Cardiac fibroblast (primary cell): Measurements from ENCODE around the gene CD300LD.

Experiments
- DNase-seq, 2 donors: peaks; one replicate each; pipeline versions ENCODE4 v3.0.0 to v3.0.0-alpha.2; 2010; ENCODE audit warnings: low read depth in 2 of 2
- H3K4me3 ChIP-seq, 2 donors: replicated peaks in 1 of 2; 1 replicate in 1 of 2; 2 replicates in 1 of 2; pipeline ENCODE4 v1.5.1; 2011; ENCODE audit warnings: low read depth in 2 of 2, low read length in 2 of 2, mild to moderate bottlenecking in 2 of 2, moderate library complexity in 1 of 2
- CTCF ChIP-seq: IDR thresholded peaks from one replicate; pipeline ENCODE4 v1.5.1; 2011; ENCODE audit warnings: low read depth, mild to moderate bottlenecking, low read length, inconsistent platforms

Gene CD300LD

DNA sequence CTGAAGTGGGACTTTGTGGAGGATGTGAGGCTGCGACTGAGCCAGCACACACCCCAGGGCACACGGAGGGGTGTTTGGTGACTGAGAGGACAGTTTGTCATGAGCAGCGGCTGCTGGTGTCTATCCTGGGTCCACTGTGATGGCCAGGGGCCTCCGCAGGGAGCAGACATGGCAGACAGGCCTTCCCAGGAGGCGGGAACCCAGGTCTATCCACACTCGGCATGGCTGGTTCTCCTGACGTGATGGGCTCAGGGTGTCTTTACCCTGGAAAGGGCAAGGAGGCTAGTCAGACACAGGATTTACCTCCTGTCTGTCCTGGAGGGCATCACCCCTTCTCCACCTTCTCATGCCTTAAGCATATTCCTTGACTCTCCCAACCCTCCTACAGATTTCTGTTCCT lies 45.5 kb downstream of the CD300LD start:
- TF ChIP-seq CTCF = no peak
- DNase-seq = no peak
- no peak overlapping the region for H3K4me3 ChIP-seq

DNA sequence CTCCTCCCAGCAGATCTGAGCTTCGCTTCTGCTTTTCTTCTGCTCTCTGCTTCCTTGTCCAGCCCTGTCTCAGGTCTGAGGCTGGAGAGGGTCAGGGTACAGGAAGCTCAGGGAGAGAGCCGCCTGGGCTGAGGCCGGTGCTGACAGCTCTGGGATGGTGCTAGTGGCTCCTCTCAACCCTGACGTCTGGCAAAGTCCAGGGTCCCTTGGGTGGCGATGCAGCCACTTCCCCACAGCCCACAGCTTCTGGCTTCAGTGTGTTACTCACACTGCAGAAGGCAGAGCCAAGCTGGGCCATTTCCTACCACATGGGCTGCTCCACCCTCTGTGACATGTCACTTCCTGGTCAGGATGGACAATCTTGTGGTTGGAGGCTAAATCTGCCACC lies 46.2 kb downstream of the CD300LD start, which contains the start of gene CD300C:
Gene CD300C, minus strand, starts transcription at position 273 of the 388 bp plus-strand sequence. CDS start 333 bp downstream, outside the sequence.
- DNase-seq = no peak
- H3K4me3 ChIP-seq = no peak within 1 kb of the TSS
- no peak for TF ChIP-seq CTCF

DNA sequence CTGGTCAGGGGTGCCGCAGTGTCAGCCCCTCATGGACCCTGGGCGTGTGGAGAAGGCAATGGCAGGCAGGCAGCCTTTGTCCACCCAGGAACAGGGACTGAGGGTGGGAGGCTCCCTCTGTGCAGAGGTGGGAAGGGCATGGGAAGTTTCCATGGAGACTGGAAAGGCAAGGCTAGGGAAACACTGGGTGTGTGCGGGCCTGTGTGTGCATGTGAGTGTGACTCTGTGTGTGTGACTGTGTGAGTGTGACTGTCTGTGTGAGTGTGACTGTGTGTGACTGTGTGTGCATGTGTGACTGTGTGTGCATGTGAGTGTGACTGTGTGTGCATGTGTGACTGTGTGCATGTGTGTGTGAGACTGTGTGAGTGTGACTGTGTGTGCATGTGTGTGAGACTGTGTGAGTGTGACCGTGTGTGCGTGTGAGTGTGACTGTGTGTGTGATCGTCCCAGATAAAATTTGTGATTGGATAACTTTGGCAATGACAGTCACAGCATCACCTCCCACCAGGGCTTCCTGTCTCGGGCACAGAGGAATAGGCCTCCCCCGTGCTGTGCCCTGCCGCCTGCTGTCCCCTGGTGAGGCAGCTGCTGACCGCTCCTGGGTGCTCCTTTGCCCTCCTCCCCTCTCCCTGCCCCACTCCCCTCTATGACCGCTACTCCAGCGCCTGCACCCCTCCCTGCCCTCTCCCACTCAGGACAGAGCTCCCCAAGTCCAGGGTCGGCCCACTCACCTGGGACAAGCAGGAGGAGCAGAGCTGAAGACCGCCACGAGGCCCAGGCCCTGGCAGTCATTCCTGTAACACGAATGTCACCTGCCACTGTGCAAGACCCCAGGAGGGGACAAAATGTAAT lies 46.9 kb downstream of the CD300LD start:
- TF ChIP-seq CTCF = no peak
- H3K4me3 ChIP-seq = no peak overlapping the region
- no peak for DNase-seq

DNA sequence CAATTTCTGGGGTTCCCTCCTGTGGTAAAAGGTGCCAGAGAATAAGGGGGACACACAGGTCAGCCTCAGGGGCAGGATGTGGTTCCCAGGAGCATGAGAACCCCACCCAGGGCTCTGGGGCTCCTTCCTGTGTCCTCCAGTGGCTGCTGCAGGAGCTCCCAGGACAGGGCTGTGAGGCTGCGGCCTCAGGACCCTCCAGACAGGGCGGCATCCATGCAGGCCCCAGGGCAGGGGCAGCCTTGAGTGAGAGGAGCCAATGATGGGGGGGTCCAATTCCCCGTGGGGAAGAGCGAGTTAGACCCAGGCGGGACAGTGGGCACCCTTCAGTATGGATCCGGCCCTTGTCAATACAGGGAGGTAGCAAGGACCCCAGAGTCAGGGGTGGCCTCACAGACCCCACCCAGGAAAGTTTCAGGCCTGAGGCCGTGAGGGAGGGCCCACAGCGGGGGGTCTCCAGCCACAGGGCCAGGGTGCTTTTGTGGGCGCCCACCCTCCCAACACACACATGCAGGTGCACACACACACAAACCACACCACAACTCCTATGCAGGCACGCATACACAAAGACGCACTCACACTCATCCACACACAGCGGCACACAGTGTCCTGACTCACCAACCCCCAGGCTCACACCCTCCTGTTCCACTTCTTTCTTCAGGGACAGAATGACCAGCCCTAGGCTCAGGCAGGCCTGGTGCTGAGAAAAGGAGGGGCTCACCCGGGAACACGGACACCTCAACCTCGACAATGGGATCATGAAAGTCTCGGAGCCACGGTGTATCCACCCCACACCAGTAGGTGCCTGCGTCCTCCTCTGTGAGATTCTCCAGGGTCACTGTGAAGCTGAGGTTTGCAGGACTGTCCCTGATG lies 48.0 kb downstream of the CD300LD start:
- TF ChIP-seq CTCF = no peak
- no peak overlapping the region for H3K4me3 ChIP-seq
- DNase-seq = no peak

GRCh38 chr17:74543406-74543805 lies 48.7 kb downstream of the CD300LD start:
- no peak for TF ChIP-seq CTCF
- DNase-seq = no peak
- H3K4me3 ChIP-seq = no peak overlapping the region

GRCh38 chr17:74542727-74543383 lies 49.2 kb downstream of the CD300LD start:
- H3K4me3 ChIP-seq = no peak overlapping the region
- no peak for TF ChIP-seq CTCF
- no peak for DNase-seq
